Loucy (cell line): Measurements from ENCODE around the gene MALL.

Source experiments
- H2AFZ ChIP-seq: fragments of 200-600 bp; sonication (generic); 2 replicates; pipeline ENCODE4 v1.6.0; 2016; ENCODE audit warnings: antibody characterized with exemption, mild to moderate bottlenecking, low read length, moderate library complexity
- H3F3A ChIP-seq: fragments of 200-600 bp; 2 replicates; pipeline ENCODE4 v1.6.0; 2016; ENCODE audit warnings: antibody characterized with exemption, low read depth, mild to moderate bottlenecking
- H3K27me3 ChIP-seq: fragments of 200-600 bp; sonication (generic); 2 replicates; pipeline ENCODE4 v1.6.1; 2014; ENCODE audit warnings: low read length, mild to moderate bottlenecking; ENCODE audit not compliant: insufficient read depth, poor library complexity, severe bottlenecking
- H3K36me3 ChIP-seq: fragments of 200-600 bp; sonication (generic); 2 replicates; pipeline ENCODE4 v1.6.1; 2016; ENCODE audit warnings: low read length; ENCODE audit not compliant: insufficient read depth
- H3K4me1 ChIP-seq: fragments of 200-600 bp; sonication (generic); 2 replicates; pipeline ENCODE4 v1.5.1; 2014; ENCODE audit warnings: low read length, mild to moderate bottlenecking; ENCODE audit not compliant: insufficient read depth, poor library complexity, severe bottlenecking
- H3K4me2 ChIP-seq: fragments of 200-600 bp; sonication (generic); 2 replicates; pipeline ENCODE4 v1.6.0; 2014; ENCODE audit warnings: antibody characterized with exemption, low read length, low read depth, mild to moderate bottlenecking; ENCODE audit not compliant: poor library complexity, severe bottlenecking
- H3K4me3 ChIP-seq: fragments of 200-600 bp; sonication (generic); 2 replicates; pipeline ENCODE4 v1.5.1; 2014; ENCODE audit warnings: low read length, mild to moderate bottlenecking, mixed read lengths; ENCODE audit not compliant: poor library complexity, severe bottlenecking
- H3K79me2 ChIP-seq: fragments of 200-600 bp; sonication (generic); 2 replicates; pipeline ENCODE4 v1.6.1; 2014; ENCODE audit warnings: low read length; ENCODE audit not compliant: insufficient read depth
- H3K9ac ChIP-seq: fragments of 200-600 bp; sonication (generic); 2 replicates; pipeline ENCODE4 v1.6.0; 2014; ENCODE audit warnings: mild to moderate bottlenecking, low read depth, low read length, moderate library complexity; ENCODE audit not compliant: poor library complexity, severe bottlenecking
- H3K9me2 ChIP-seq: fragments of 200-600 bp; sonication (generic); replicated peaks from 2 replicates; pipeline ENCODE4 v1.6.1; 2016; ENCODE audit warnings: low read depth, low read length, mixed read lengths
- H3K9me3 ChIP-seq: fragments of 200-600 bp; sonication (generic); 2 replicates; pipeline ENCODE4 v1.6.1; 2014; ENCODE audit warnings: mild to moderate bottlenecking, antibody characterized with exemption, low read length, low read depth; ENCODE audit not compliant: insufficient read depth
- H4K20me1 ChIP-seq: fragments of 200-600 bp; sonication (generic); 2 replicates; pipeline ENCODE4 v1.6.0; 2014; ENCODE audit warnings: antibody characterized with exemption, low read length, mild to moderate bottlenecking; ENCODE audit not compliant: insufficient read depth, poor library complexity, severe bottlenecking
- CTCF ChIP-seq: fragments of 200-600 bp; sonication (generic); conservative IDR thresholded peaks from 2 replicates; pipeline ENCODE4 v1.5.1; 2014; ENCODE audit warnings: mild to moderate bottlenecking, antibody characterized with exemption, low read length
- EZH2phosphoT487 ChIP-seq: fragments of 200-600 bp; IDR thresholded peaks from 2 replicates; pipeline ENCODE4 v1.6.1; 2018; ENCODE audit warnings: antibody characterized with exemption, mild to moderate bottlenecking, moderate library complexity, borderline replicate concordance

MALL gene

GRCh38 chr2:110153416-110153815 lies 37.8 kb upstream of the MALL start:
- no peaks in the 10 kb centered on the region for H3K79me2 ChIP-seq
- H3K9ac ChIP-seq: no peak overlapping the region
- no peaks in the 10 kb centered on the region for H4K20me1 ChIP-seq
- no peak overlapping the region for H3K4me3 ChIP-seq
- no peaks in the 10 kb centered on the region for H3K9me2 ChIP-seq
- H3K27me3 ChIP-seq: no peaks in the 10 kb centered on the region
- no peak overlapping the region for H2AFZ ChIP-seq
- no peaks in the 10 kb centered on the region for H3F3A ChIP-seq
- TF ChIP-seq CTCF: no peak
- no peak for TF ChIP-seq EZH2phosphoT487
- no peaks in the 10 kb centered on the region for H3K36me3 ChIP-seq
- no peak overlapping the region for H3K4me2 ChIP-seq
- H3K4me1 ChIP-seq: peaks cover 17% of the 10 kb centered on the region
- peaks cover 10% of the 10 kb centered on the region; the same call in 1 of the 2 replicates for H3K9me3 ChIP-seq

GRCh38 chr2:110152943-110153342 lies 37.3 kb upstream of the MALL start:
- Histone ChIP-seq H4K20me1 (no peaks in the 10 kb centered on the region), H3K79me2 (no peaks in the 10 kb centered on the region)

GRCh38 chr2:110149330-110150220 lies 34.0 kb upstream of the MALL start:
- no peaks in the 10 kb centered on the region for H3K27me3 ChIP-seq
- no peaks in the 10 kb centered on the region for H3K36me3 ChIP-seq
- H2AFZ ChIP-seq: no peak overlapping the region; the same call in 1 of the 2 replicates
- peaks cover 3% of the 10 kb centered on the region; the same call in 1 of the 2 replicates for H3K9me3 ChIP-seq
- H3K9me2 ChIP-seq: no peaks in the 10 kb centered on the region
- H3K4me2 ChIP-seq: no peak overlapping the region
- H3F3A ChIP-seq: no peaks in the 10 kb centered on the region
- H3K9ac ChIP-seq: no peak overlapping the region
- TF ChIP-seq CTCF (no peak), EZH2phosphoT487 (no peak)
- H3K79me2 ChIP-seq: no peaks in the 10 kb centered on the region
- no peaks in the 10 kb centered on the region for H4K20me1 ChIP-seq
- H3K4me3 ChIP-seq: no peak overlapping the region
- peaks cover 17% of the 10 kb centered on the region for H3K4me1 ChIP-seq

More at GRCh38 chr2:110152943-110153342, 37.3 kb upstream of the MALL start:
- H3K9me3 ChIP-seq: peaks cover 10% of the 10 kb centered on the region; the same call in 1 of the 2 replicates
- no peak overlapping the region for H3K4me2 ChIP-seq
- TF ChIP-seq EZH2phosphoT487 (no peak), CTCF (no peak)
- H3F3A ChIP-seq: no peaks in the 10 kb centered on the region
- H3K4me1 ChIP-seq: peaks cover 17% of the 10 kb centered on the region
- H3K4me3 ChIP-seq: no peak overlapping the region
- no peak overlapping the region for H2AFZ ChIP-seq
- H3K36me3 ChIP-seq: no peaks in the 10 kb centered on the region
- no peaks in the 10 kb centered on the region for H3K9me2 ChIP-seq
- H3K27me3 ChIP-seq: no peaks in the 10 kb centered on the region
- H3K9ac ChIP-seq: no peak overlapping the region
